HS-5 (cell line): ENCODE measurements around the gene ITFG1.
"Not testable (repeated sequence)": the region's sequence is repeated elsewhere in the genome, so short reads cannot be mapped to it uniquely, and the experiment has no call there.

ENCODE experiments used
- DNase-seq: peaks from one replicate; pipeline ENCODE4 v3.0.0-alpha.2; 2012; ENCODE audit warnings: low read depth

The ITFG1 gene

GRCh38 chr16:47473004-47473403, 12.1 kb upstream of the ITFG1 start:
- DNase-seq = not testable (repeated sequence)

GRCh38 chr16:47470810-47471209, 9.9 kb upstream of the ITFG1 start:
- no peak for DNase-seq

- DNase-seq = no peak
Observed at GRCh38 chr16:47470211-47470610, 9.3 kb upstream of the ITFG1 start.

- no peak for DNase-seq
Observed at GRCh38 chr16:47469227-47469626, 8.4 kb upstream of the ITFG1 start.

GRCh38 chr16:47468070-47468689, 7.3 kb upstream of the ITFG1 start:
- DNase-seq = not testable (repeated sequence)

- DNase-seq = no peak
Observed at GRCh38 chr16:47467501-47467900, 6.6 kb upstream of the ITFG1 start.

GRCh38 chr16:47465919-47466630, 5.2 kb upstream of the ITFG1 start:
- no peak for DNase-seq

GRCh38 chr16:47463771-47464624, 3.1 kb upstream of the ITFG1 start:
- no peak for DNase-seq

GRCh38 chr16:47461598-47462266, 869 bp upstream of the ITFG1 start:
- no peak for DNase-seq

GRCh38 chr16:47460359-47460710, 528 bp downstream of the ITFG1 start:
- no peak for DNase-seq

GRCh38 chr16:47459603-47460002, 1.3 kb downstream of the ITFG1 start:
- no peak for DNase-seq

- DNase-seq = no peak
Observed at GRCh38 chr16:47458331-47458730, 2.5 kb downstream of the ITFG1 start.

- no peak for DNase-seq
Observed at GRCh38 chr16:47449788-47450187, 11.1 kb downstream of the ITFG1 start.

- no peak for DNase-seq
Observed at GRCh38 chr16:47448830-47449575, 11.9 kb downstream of the ITFG1 start.

GRCh38 chr16:47446431-47446830, 14.4 kb downstream of the ITFG1 start:
- DNase-seq = no peak

- DNase-seq = not testable (repeated sequence)
Observed at GRCh38 chr16:47442884-47443283, 18.0 kb downstream of the ITFG1 start.

GRCh38 chr16:47440066-47440465, 20.8 kb downstream of the ITFG1 start:
- DNase-seq = not testable (repeated sequence)

- not testable (repeated sequence) for DNase-seq
Observed at GRCh38 chr16:47434274-47434673, 26.6 kb downstream of the ITFG1 start.

GRCh38 chr16:47431960-47432359, 28.9 kb downstream of the ITFG1 start:
- DNase-seq = no peak

GRCh38 chr16:47426806-47427205, 34.1 kb downstream of the ITFG1 start:
- no peak for DNase-seq

GRCh38 chr16:47424846-47425245, 36.0 kb downstream of the ITFG1 start:
- DNase-seq = no peak

GRCh38 chr16:47416869-47417268, 44.0 kb downstream of the ITFG1 start:
- no peak for DNase-seq
